Measurements from ENCODE around the gene TEX29.
A peak's percentile ranks its signal among the peaks of the same experiment; 100 is the strongest.

The TEX29 gene

GRCh38 chr13:111343186-111343805 is 22.9 kb downstream of the TEX29 start:
- DNase-seq (ENCODE audit: low spot score) = no peak

GRCh38 chr13:111344471-111345191 is 24.2 kb downstream of the TEX29 start:
- no peak for DNase-seq (ENCODE audit: low spot score)

GRCh38 chr13:111345682-111346081 is 25.2 kb downstream of the TEX29 start:
- DNase-seq (ENCODE audit: low spot score) = no peak

- no peak for DNase-seq (ENCODE audit: low spot score)
These were observed 25.7 kb downstream of the TEX29 start for GRCh38 chr13:111346101-111346680.

- no peak for DNase-seq (ENCODE audit: low spot score)
These were observed 27.0 kb downstream of the TEX29 start for GRCh38 chr13:111347438-111347837.

- DNase-seq (ENCODE audit: low spot score) = no peak
These were observed 33.1 kb downstream of the TEX29 start for GRCh38 chr13:111353508-111353907.

GRCh38 chr13:111354789-111355188 is 34.3 kb downstream of the TEX29 start:
- no peak for DNase-seq (ENCODE audit: low spot score)

- DNase-seq (ENCODE audit: low spot score) = no peak
These were observed 36.4 kb downstream of the TEX29 start for GRCh38 chr13:111356795-111357194.

GRCh38 chr13:111359237-111359915 is 38.9 kb downstream of the TEX29 start:
- DNase-seq (ENCODE audit: low spot score) = peak; percentile 6

- peak; percentile 1 for DNase-seq (ENCODE audit: low spot score)
These were observed 39.5 kb downstream of the TEX29 start for GRCh38 chr13:111359930-111360329.

- peak; percentile 0 for DNase-seq (ENCODE audit: low spot score)
These were observed 40.0 kb downstream of the TEX29 start for GRCh38 chr13:111360452-111360851.

- DNase-seq (ENCODE audit: low spot score) = peak; percentile 3
These were observed 40.8 kb downstream of the TEX29 start for GRCh38 chr13:111361046-111361872.

GRCh38 chr13:111361873-111362648 is 41.6 kb downstream of the TEX29 start:
- no peak for DNase-seq (ENCODE audit: low spot score)

GRCh38 chr13:111363121-111363520 is 42.7 kb downstream of the TEX29 start:
- peak; percentile 1 for DNase-seq (ENCODE audit: low spot score)

GRCh38 chr13:111363591-111363990 is 43.1 kb downstream of the TEX29 start:
- DNase-seq (ENCODE audit: low spot score) = peak; percentile 1

- DNase-seq (ENCODE audit: low spot score) = peak; percentile 1
These were observed 44.9 kb downstream of the TEX29 start for GRCh38 chr13:111365149-111366005.

GRCh38 chr13:111367340-111367739 is 46.9 kb downstream of the TEX29 start:
- DNase-seq (ENCODE audit: low spot score) = no peak

GRCh38 chr13:111368091-111368490 is 47.6 kb downstream of the TEX29 start:
- peak; percentile 1 for DNase-seq (ENCODE audit: low spot score)

GRCh38 chr13:111370147-111370546 is 49.7 kb downstream of the TEX29 start:
- peak; percentile 1 for DNase-seq (ENCODE audit: low spot score)
